ENCODE measurements around the gene WDR64.

WDR64 gene

GRCh38 chr1:241637604-241638003 lies 14.5 kb upstream of the WDR64 start:
- no peak for TF ChIP-seq CTCF (conservative IDR thresholded peaks at IDR 0.05; ENCODE audit: low read depth, low read length)
- no peak overlapping the region for H3K4me3 ChIP-seq (ENCODE audit: low read depth, low read length)
- no peak for DNase-seq (ENCODE audit: low read depth)

GRCh38 chr1:241638099-241638682 lies 13.9 kb upstream of the WDR64 start:
- peak overlapping the region; percentile 33 for H3K4me3 ChIP-seq (ENCODE audit: low read depth, low read length)
- DNase-seq (ENCODE audit: low read depth), result no peak
- TF ChIP-seq CTCF (conservative IDR thresholded peaks at IDR 0.05; ENCODE audit: low read depth, low read length), result no peak

- peak; percentile 57 for DNase-seq (ENCODE audit: low read depth)
- no peak for TF ChIP-seq CTCF (conservative IDR thresholded peaks at IDR 0.05; ENCODE audit: low read depth, low read length)
- peak overlapping the region; percentile 76 for H3K4me3 ChIP-seq (ENCODE audit: low read depth, low read length)
These were observed 13.0 kb upstream of the WDR64 start for GRCh38 chr1:241638909-241639622.

GRCh38 chr1:241639623-241640148 lies 12.4 kb upstream of the WDR64 start:
- DNase-seq (ENCODE audit: low read depth), result peak; percentile 51
- peak overlapping the region; percentile 76 for H3K4me3 ChIP-seq (ENCODE audit: low read depth, low read length)
- no peak for TF ChIP-seq CTCF (conservative IDR thresholded peaks at IDR 0.05; ENCODE audit: low read depth, low read length)

- TF ChIP-seq CTCF (conservative IDR thresholded peaks at IDR 0.05; ENCODE audit: low read depth, low read length), result no peak
- peak within 1 kb of the TSS; percentile 76 for H3K4me3 ChIP-seq (ENCODE audit: low read depth, low read length)
- DNase-seq (ENCODE audit: low read depth), result peak; percentile 90
These were observed 11.8 kb upstream of the WDR64 start, which contains the start of the genes CHML and OPN3 for GRCh38 chr1:241640149-241640866. TSS of gene CHML (minus strand) at chr1:241640369. CDS start at chr1:241635766, 4,603 bp downstream. TSS of gene OPN3 (minus strand) at chr1:241640369. CDS start at chr1:241640254, 115 bp downstream.

- H3K4me3 ChIP-seq (ENCODE audit: low read depth, low read length), result no peak overlapping the region
- TF ChIP-seq CTCF (conservative IDR thresholded peaks at IDR 0.05; ENCODE audit: low read depth, low read length), result no peak
- peak; percentile 42 for DNase-seq (ENCODE audit: low read depth)
These were observed 11.0 kb upstream of the WDR64 start for GRCh38 chr1:241640867-241641622.
